ENCODE results near the gene USP7.

The USP7 gene

GRCh38 chr16:8901320-8901861 lies 62.3 kb downstream of the USP7 start:
- H3K4me3 ChIP-seq (ENCODE audit: low read depth, low read length), result no peak overlapping the region
- no peak for DNase-seq (ENCODE audit: low read depth)
- no peak for TF ChIP-seq CTCF (IDR thresholded peaks at IDR 0.05; ENCODE audit: insufficient read depth, low read depth, low read length, missing control alignments)

- TF ChIP-seq CTCF (IDR thresholded peaks at IDR 0.05; ENCODE audit: insufficient read depth, low read depth, low read length, missing control alignments), result no peak
- no peak overlapping the region for H3K4me3 ChIP-seq (ENCODE audit: low read depth, low read length)
- no peak for DNase-seq (ENCODE audit: low read depth)
Measured at GRCh38 chr16:8900343-8900742, 63.4 kb downstream of the USP7 start.

GRCh38 chr16:8899709-8900317 lies 63.9 kb downstream of the USP7 start:
- DNase-seq (ENCODE audit: low read depth), result peak; percentile 77
- no peak for TF ChIP-seq CTCF (IDR thresholded peaks at IDR 0.05; ENCODE audit: insufficient read depth, low read depth, low read length, missing control alignments)

GRCh38 chr16:8898660-8899318 lies 64.9 kb downstream of the USP7 start:
- no peak overlapping the region for H3K4me3 ChIP-seq (ENCODE audit: low read depth, low read length)
- no peak for DNase-seq (ENCODE audit: low read depth)
- TF ChIP-seq CTCF (IDR thresholded peaks at IDR 0.05; ENCODE audit: insufficient read depth, low read depth, low read length, missing control alignments), result no peak

More at GRCh38 chr16:8899709-8900317, 63.9 kb downstream of the USP7 start:
- H3K4me3 ChIP-seq (ENCODE audit: low read depth, low read length), result no peak overlapping the region

GRCh38 chr16:8894736-8895334 lies 68.9 kb downstream of the USP7 start:
- DNase-seq (ENCODE audit: low read depth), result no peak
- H3K4me3 ChIP-seq (ENCODE audit: low read depth, low read length), result no peak overlapping the region
- TF ChIP-seq CTCF (IDR thresholded peaks at IDR 0.05; ENCODE audit: insufficient read depth, low read depth, low read length, missing control alignments), result no peak

- no peak for DNase-seq (ENCODE audit: low read depth)
- H3K4me3 ChIP-seq (ENCODE audit: low read depth, low read length), result no peak overlapping the region
- no peak for TF ChIP-seq CTCF (IDR thresholded peaks at IDR 0.05; ENCODE audit: insufficient read depth, low read depth, low read length, missing control alignments)
Measured at GRCh38 chr16:8893976-8894690, 69.6 kb downstream of the USP7 start.
